HG03060 (cell line): ENCODE data around the gene LGALS3.

Experiments
- ATAC-seq: cut with Tn5 transposase; IDR thresholded peaks from one replicate; pipeline ENCODE4 v1.9.1; 2021; ENCODE audit warnings: low read depth, moderate number of reproducible peaks; ENCODE audit not compliant: unreplicated experiment

The LGALS3 gene

GRCh38 chr14:55129428-55130195 is 560 bp downstream of the LGALS3 start:
- ATAC-seq: no peak

- no peak for ATAC-seq
Measured at GRCh38 chr14:55130196-55130550, 1.1 kb downstream of the LGALS3 start.

GRCh38 chr14:55131370-55132137 is 2.5 kb downstream of the LGALS3 start:
- ATAC-seq: no peak

- ATAC-seq: no peak
Measured at GRCh38 chr14:55133416-55133815, 4.4 kb downstream of the LGALS3 start.

GRCh38 chr14:55136241-55136640 is 7.2 kb downstream of the LGALS3 start:
- no peak for ATAC-seq

GRCh38 chr14:55136885-55137786 is 8.1 kb downstream of the LGALS3 start:
- ATAC-seq: no peak

GRCh38 chr14:55138091-55138490 is 9.0 kb downstream of the LGALS3 start:
- ATAC-seq: no peak

GRCh38 chr14:55139141-55139540 is 10.1 kb downstream of the LGALS3 start:
- ATAC-seq: no peak

- no peak for ATAC-seq
Measured at GRCh38 chr14:55139696-55140509, 10.9 kb downstream of the LGALS3 start.

- no peak for ATAC-seq
Measured at GRCh38 chr14:55141825-55142224, 12.8 kb downstream of the LGALS3 start.

GRCh38 chr14:55142466-55142865 is 13.4 kb downstream of the LGALS3 start:
- ATAC-seq: no peak

- ATAC-seq: no peak
Measured at GRCh38 chr14:55146425-55146824, 17.4 kb downstream of the LGALS3 start.

- ATAC-seq: no peak
Measured at GRCh38 chr14:55151601-55152000, 22.5 kb downstream of the LGALS3 start.

- no peak for ATAC-seq
Measured at GRCh38 chr14:55152052-55152753, 23.2 kb downstream of the LGALS3 start.

- ATAC-seq: no peak
Measured at GRCh38 chr14:55153951-55154350, 24.9 kb downstream of the LGALS3 start.

GRCh38 chr14:55157080-55157479 is 28.0 kb downstream of the LGALS3 start:
- ATAC-seq: no peak

- ATAC-seq: no peak
Measured at GRCh38 chr14:55158412-55158811, 29.4 kb downstream of the LGALS3 start.

- no peak for ATAC-seq
Measured at GRCh38 chr14:55160989-55161388, 31.9 kb downstream of the LGALS3 start.

- ATAC-seq: no peak
Measured at GRCh38 chr14:55170526-55170925, 41.5 kb downstream of the LGALS3 start.

- ATAC-seq: no peak
Measured at GRCh38 chr14:55180006-55180405, 51.0 kb downstream of the LGALS3 start.
